GM21381 (cell line): Measurements from ENCODE around the gene ZNF746.

Experiments used
- ATAC-seq: cut with Tn5 transposase; IDR thresholded peaks from one replicate; pipeline ENCODE4 v1.9.1; 2021; ENCODE audit warnings: mild to moderate bottlenecking, moderate library complexity; ENCODE audit not compliant: unreplicated experiment

ZNF746 gene

GRCh38 chr7:149490083-149490760 lies 7.4 kb downstream of the ZNF746 start:
- no peak for ATAC-seq

- ATAC-seq = no peak
Observed at GRCh38 chr7:149489391-149490024, 8.1 kb downstream of the ZNF746 start.

DNA sequence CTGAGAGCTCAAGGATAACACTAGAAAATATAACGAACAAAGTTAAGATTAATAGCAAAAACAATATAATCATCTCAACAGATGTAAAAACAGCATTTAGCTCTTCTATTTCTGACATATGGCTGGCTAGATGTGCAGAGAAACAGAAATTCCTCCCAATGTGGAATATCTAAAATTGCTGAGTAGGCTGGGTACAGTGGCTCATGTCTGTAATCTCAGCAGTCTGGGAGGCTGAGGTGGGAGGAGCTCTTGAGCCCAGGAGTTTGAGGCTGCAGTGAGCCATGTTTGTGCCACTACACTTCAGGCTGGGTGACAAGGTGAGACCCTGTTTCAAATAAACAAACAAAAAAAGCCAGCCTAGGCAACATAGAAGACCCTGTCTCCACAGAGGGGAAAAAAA lies 18.0 kb downstream of the ZNF746 start:
- no peak for ATAC-seq

GRCh38 chr7:149478754-149479153 lies 18.9 kb downstream of the ZNF746 start:
- no peak for ATAC-seq

- ATAC-seq = no peak
Observed at GRCh38 chr7:149477494-149478443, 19.8 kb downstream of the ZNF746 start.

- ATAC-seq = no peak
Observed at GRCh38 chr7:149476791-149477190, 20.8 kb downstream of the ZNF746 start.

DNA sequence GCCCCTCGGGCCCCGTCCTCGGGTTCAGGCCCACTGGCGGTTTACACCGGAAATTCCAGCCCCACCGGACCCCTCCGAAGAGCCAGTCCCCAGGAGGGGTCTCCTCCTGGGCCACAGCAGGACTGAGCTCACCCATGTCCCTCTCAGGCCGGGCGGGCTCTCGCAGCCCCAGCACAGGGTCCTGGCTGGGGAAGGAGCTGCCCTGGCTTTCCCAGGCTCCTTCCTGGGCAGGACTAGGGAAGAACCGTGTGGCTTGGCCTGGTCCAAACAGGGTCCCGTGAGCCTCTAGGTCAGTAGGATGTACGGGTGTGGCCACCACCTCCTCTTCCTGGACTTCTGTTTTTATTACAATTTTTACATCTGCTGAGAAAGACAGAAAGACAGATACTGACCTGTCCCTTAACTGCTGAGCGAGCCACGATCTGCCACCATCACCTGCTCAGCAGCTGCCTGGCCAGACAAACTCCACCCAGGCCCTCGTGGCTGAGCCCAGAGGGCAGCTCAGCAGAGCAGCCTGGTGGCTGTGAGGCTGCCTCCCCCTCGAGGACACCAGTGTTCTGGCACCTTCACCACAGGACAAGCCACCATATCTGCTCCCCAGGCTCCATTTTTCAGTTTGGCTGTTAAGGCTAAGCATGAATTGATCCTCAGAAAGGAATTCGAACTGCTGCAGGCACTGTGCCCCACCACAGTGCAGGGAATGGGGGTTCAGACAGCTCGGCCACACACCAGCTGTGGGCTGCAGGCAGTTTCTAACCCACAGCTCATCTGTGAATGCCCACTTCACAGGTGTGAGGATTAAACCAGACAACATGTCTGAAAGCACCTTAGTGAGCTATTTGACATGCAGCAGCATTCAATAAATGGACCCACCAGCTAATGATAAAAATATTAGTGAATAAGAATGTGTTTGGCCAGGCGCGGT lies 22.2 kb downstream of the ZNF746 start:
- no peak for ATAC-seq

GRCh38 chr7:149474309-149475120 lies 23.1 kb downstream of the ZNF746 start:
- no peak for ATAC-seq

- no peak for ATAC-seq
Observed at GRCh38 chr7:149473251-149473650, 24.4 kb downstream of the ZNF746 start.

GRCh38 chr7:149471289-149471953 lies 26.2 kb downstream of the ZNF746 start:
- ATAC-seq = no peak

GRCh38 chr7:149469806-149470205 lies 27.8 kb downstream of the ZNF746 start:
- no peak for ATAC-seq

GRCh38 chr7:149468208-149468607 lies 29.4 kb downstream of the ZNF746 start:
- no peak for ATAC-seq

- no peak for ATAC-seq
Observed at GRCh38 chr7:149467321-149467859, 30.2 kb downstream of the ZNF746 start.

GRCh38 chr7:149466364-149466763 lies 31.2 kb downstream of the ZNF746 start:
- ATAC-seq = no peak

DNA sequence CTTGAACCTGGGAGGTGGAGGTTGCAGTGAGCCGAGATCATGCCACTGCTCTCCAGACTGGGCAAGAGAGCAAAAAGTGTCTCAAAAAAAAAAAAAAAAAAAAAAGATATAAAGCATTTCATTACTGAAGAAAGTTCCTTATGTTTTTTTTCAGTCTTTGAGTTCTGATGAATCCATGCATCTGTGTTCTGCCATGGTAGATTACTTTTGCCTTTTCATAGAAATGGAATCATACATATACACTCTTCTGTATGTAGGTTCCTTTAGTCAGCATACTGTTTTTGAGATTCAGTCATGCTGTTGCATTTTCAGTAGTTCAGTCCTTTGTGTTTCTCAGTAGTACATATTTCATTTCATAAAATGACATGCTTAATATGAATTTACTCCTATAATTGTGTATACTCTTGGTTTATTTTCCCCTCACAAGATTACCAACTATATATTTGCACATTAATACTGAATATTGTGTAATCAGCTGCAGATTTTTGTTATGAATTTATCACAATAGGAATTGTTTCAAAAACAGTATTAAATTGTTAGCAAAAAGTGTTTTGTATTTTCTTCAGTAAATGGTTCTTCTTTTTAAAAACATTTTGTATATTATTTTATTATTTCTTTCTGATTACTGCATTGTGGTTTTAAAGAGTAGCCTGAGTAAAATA lies 34.0 kb downstream of the ZNF746 start:
- ATAC-seq = no peak

DNA sequence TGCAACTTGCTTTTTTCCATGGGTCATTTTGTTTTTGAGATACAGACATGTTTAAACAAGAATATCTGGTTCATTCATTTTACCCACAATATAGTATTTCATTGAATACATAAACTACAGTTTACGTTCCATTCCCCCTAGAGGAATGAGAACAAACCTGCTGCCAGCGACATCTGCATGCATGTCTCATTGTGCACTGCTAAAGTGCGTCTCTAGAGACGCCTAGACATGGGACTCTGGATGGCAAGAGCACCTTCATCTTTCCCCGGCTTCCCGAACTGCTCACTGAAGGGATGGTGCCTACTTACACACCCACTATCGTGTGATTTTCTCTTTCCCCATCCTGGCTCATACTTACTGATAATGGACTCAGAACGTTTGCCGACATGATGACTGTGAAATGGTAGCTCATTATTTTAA lies 35.5 kb downstream of the ZNF746 start:
- no peak for ATAC-seq

DNA sequence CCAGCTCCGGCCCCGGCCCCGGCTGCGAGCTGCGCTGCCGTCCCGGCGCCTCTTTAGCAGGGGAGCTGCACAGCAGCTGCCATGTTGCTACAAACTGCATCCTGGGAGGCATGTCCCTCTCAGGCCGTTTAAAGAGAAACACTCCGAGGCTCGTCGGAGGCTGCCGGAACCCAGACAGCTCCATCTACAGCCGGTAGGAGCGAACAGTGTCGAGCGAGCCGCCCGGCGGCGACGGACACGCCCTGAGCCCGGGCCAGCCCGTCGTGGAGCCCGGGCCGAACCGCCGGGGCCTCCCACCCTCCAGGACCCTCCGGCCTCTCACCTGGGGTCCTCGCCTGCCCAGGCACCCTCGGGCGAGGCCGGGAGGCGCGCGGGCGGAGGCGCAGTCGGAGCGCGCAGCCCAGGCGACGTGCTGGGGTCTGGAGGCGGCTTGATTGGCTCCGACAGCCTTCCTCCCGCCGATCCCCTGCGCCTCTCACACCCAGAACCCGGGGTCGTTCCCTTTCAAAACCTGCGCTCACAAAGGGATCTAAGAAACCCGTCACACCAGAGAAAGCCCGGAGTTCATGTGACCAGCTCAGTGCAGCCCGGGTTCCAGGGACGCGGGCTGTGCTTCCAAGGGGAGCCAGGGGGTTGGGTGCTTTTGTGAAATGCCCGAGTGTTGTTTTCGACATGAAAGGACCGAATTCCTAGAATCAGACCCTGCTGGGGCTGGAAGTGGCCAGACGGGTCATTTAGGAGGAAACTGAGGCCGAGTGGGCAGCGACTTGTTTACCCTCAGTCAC lies 36.9 kb downstream of the ZNF746 start, which contains the start of gene ZNF777:
ZNF777 (minus strand) TSS at position 570 of the 785 bp plus-strand sequence. CDS start 5,040 bp downstream, outside the sequence.
- ATAC-seq = peak; percentile 97
